GM18868 (cell line): ENCODE results near the gene ANXA8.
"Not testable (repeated sequence)": the region's sequence is repeated elsewhere in the genome, so short reads cannot be mapped to it uniquely, and the experiment has no call there.

ENCODE experiments used
- ATAC-seq: cut with Tn5 transposase; IDR thresholded peaks from one replicate; pipeline ENCODE4 v1.9.1; 2021; ENCODE audit warnings: mild to moderate bottlenecking, moderate library complexity; ENCODE audit not compliant: unreplicated experiment

The ANXA8 gene

GRCh38 chr10:47465216-47465917, 18.5 kb downstream of the ANXA8 start:
- not testable (repeated sequence) for ATAC-seq

- not testable (repeated sequence) for ATAC-seq
Observed at GRCh38 chr10:47462577-47463358, 21.1 kb downstream of the ANXA8 start.

- ATAC-seq = peak; percentile 70
Observed at GRCh38 chr10:47461261-47461687, 22.6 kb downstream of the ANXA8 start.

GRCh38 chr10:47458466-47459154, 25.3 kb downstream of the ANXA8 start:
- ATAC-seq = no peak

GRCh38 chr10:47457826-47458225, 26.1 kb downstream of the ANXA8 start:
- ATAC-seq = no peak

- no peak for ATAC-seq
Observed at GRCh38 chr10:47457528-47457820, 26.4 kb downstream of the ANXA8 start.

GRCh38 chr10:47456794-47457527, 27.0 kb downstream of the ANXA8 start:
- ATAC-seq = no peak

GRCh38 chr10:47456079-47456785, 27.7 kb downstream of the ANXA8 start:
- ATAC-seq = no peak

GRCh38 chr10:47455350-47456078, 28.4 kb downstream of the ANXA8 start:
- not testable (repeated sequence) for ATAC-seq

GRCh38 chr10:47454780-47455058, 29.2 kb downstream of the ANXA8 start:
- no peak for ATAC-seq

GRCh38 chr10:47454008-47454779, 29.7 kb downstream of the ANXA8 start:
- ATAC-seq = no peak

GRCh38 chr10:47453141-47454007, 30.5 kb downstream of the ANXA8 start:
- ATAC-seq = no peak

- no peak for ATAC-seq
Observed at GRCh38 chr10:47452495-47453140, 31.3 kb downstream of the ANXA8 start.

- ATAC-seq = no peak
Observed at GRCh38 chr10:47451998-47452494, 31.9 kb downstream of the ANXA8 start.

GRCh38 chr10:47451273-47451997, 32.5 kb downstream of the ANXA8 start:
- no peak for ATAC-seq

- ATAC-seq = no peak
Observed at GRCh38 chr10:47450442-47450841, 33.5 kb downstream of the ANXA8 start.

GRCh38 chr10:47449979-47450378, 33.9 kb downstream of the ANXA8 start:
- ATAC-seq = no peak
